H4 (cell line): ENCODE results near the gene C1QBP. TPM values are rescaled to one million over a fixed set of nuclear protein-coding genes. Genes with fewer than 3 reads are reported as not detected.
"Not testable (repeated sequence)": the region's sequence is repeated elsewhere in the genome, so short reads cannot be mapped to it uniquely, and the experiment has no call there.

Source experiments
- DNase-seq: peaks from one replicate; pipeline ENCODE4 v3.0.0-alpha.2; 2015; ENCODE audit warnings: low spot score
- total RNA-seq: library from RNA; depleted of rRNA; stranded (reverse); fragments of >200 nt; shearing (Covaris generic); gene quantifications from 2 replicates; pipeline ENCODE4 v1.2.3, GENCODE V29; 2014

C1QBP gene
- total RNA-seq, 1 experiment from 2014 or later: 273 TPM

- DNase-seq: no peak
These were observed 6.9 kb downstream of the C1QBP start for GRCh38 chr17:5431949-5432556.

- not testable (repeated sequence) for DNase-seq
These were observed 7.7 kb downstream of the C1QBP start for GRCh38 chr17:5431234-5431633.

GRCh38 chr17:5430413-5430999, 8.4 kb downstream of the C1QBP start:
- no peak for DNase-seq

- DNase-seq: no peak
These were observed 9.6 kb downstream of the C1QBP start for GRCh38 chr17:5429191-5429887.

- DNase-seq: no peak
These were observed 13.1 kb downstream of the C1QBP start for GRCh38 chr17:5425826-5426225.

- no peak for DNase-seq
These were observed 14.0 kb downstream of the C1QBP start for GRCh38 chr17:5424909-5425308.

GRCh38 chr17:5422505-5422904, 16.4 kb downstream of the C1QBP start:
- no peak for DNase-seq

GRCh38 chr17:5419959-5420653, 18.8 kb downstream of the C1QBP start, which contains the start of gene RPAIN:
RPAIN (plus strand) TSS chr17:5420182; CDS start chr17:5420211, 29 bp downstream.
- peak; percentile 72 for DNase-seq

- peak; percentile 94 for DNase-seq
These were observed 19.5 kb downstream of the C1QBP start, which contains the start of gene NUP88 for GRCh38 chr17:5419356-5419958. NUP88 (minus strand) TSS chr17:5419662; CDS start chr17:5419650, 12 bp downstream.

GRCh38 chr17:5418858-5419355, 20.0 kb downstream of the C1QBP start:
- DNase-seq: no peak

- no peak for DNase-seq
These were observed 22.1 kb downstream of the C1QBP start for GRCh38 chr17:5416901-5417300.

GRCh38 chr17:5413682-5414081, 25.3 kb downstream of the C1QBP start:
- DNase-seq: peak; percentile 42

GRCh38 chr17:5410594-5411272, 28.2 kb downstream of the C1QBP start:
- DNase-seq: no peak

- no peak for DNase-seq
These were observed 30.8 kb downstream of the C1QBP start for GRCh38 chr17:5408186-5408585.

GRCh38 chr17:5405400-5405799, 33.6 kb downstream of the C1QBP start:
- DNase-seq: no peak

- DNase-seq: no peak
These were observed 39.2 kb downstream of the C1QBP start for GRCh38 chr17:5399767-5400166.

GRCh38 chr17:5396612-5397011, 42.3 kb downstream of the C1QBP start:
- DNase-seq: no peak

- DNase-seq: no peak
These were observed 47.3 kb downstream of the C1QBP start for GRCh38 chr17:5391678-5392077.
